Endothelial cell of umbilical vein (primary cell): ENCODE measurements around the gene SIAE.

Experiments used
- CTCF ChIP-seq, 2 donors: IDR thresholded peaks; 1 replicate in 1 of 2; 2 replicates in 1 of 2; pipeline ENCODE4 v1.5.1; 2011; ENCODE audit warnings: low read length in 2 of 2, mild to moderate bottlenecking in 2 of 2, moderate library complexity in 2 of 2, control low read depth in 1 of 2, inconsistent platforms in 1 of 2, low read depth in 1 of 2; ENCODE audit not compliant: insufficient read depth in 1 of 2; ENCODE audit errors: extremely low read depth in 1 of 2
- EZH2 ChIP-seq: IDR thresholded peaks from 2 replicates; pipeline ENCODE4 v1.6.1; 2012; ENCODE audit warnings: borderline replicate concordance, low read depth, mild to moderate bottlenecking, moderate library complexity, low read length, inconsistent platforms; ENCODE audit not compliant: severe bottlenecking
- FOS ChIP-seq: IDR thresholded peaks from 2 replicates; pipeline ENCODE4 v1.6.1; 2011; ENCODE audit warnings: mild to moderate bottlenecking, low read length, moderate library complexity, borderline replicate concordance; ENCODE audit not compliant: insufficient read depth
- GATA2 ChIP-seq: IDR thresholded peaks from 2 replicates; pipeline ENCODE4 v1.7.0; 2011; ENCODE audit warnings: low read depth, mild to moderate bottlenecking, moderate library complexity, mixed read lengths, low read length; ENCODE audit not compliant: insufficient read length, insufficient read depth
- JUN ChIP-seq: IDR thresholded peaks from 2 replicates; pipeline ENCODE4 v1.6.1; 2011; ENCODE audit warnings: borderline replicate concordance, low read depth; ENCODE audit not compliant: insufficient read length, insufficient read depth
- MAX ChIP-seq: IDR thresholded peaks from 2 replicates; pipeline ENCODE4 v1.6.1; 2011; ENCODE audit not compliant: insufficient read depth, insufficient read length
- MYC ChIP-seq: IDR thresholded peaks from one replicate; pipeline ENCODE4 v1.6.1; 2011; ENCODE audit warnings: mild to moderate bottlenecking, low read depth, low read length
- POLR2A ChIP-seq: IDR thresholded peaks from 2 replicates; pipeline ENCODE4 v1.6.1; 2012; ENCODE audit warnings: low read depth, mild to moderate bottlenecking, control low read depth, low read length
- POLR2AphosphoS5 ChIP-seq: IDR thresholded peaks from 2 replicates; pipeline ENCODE4 v1.6.1; 2012; ENCODE audit warnings: low read depth, mild to moderate bottlenecking, control low read depth, low read length, moderate library complexity; ENCODE audit not compliant: insufficient read depth

GRCh38 chr11:124583781-124584180 is 89.8 kb downstream of the SIAE start:
- TF ChIP-seq GATA2 (no peak), POLR2AphosphoS5 (no peak), MYC (no peak), CTCF (IDR thresholded peaks at IDR 0.05; ENCODE audit: extremely low read depth in 1 of 2, insufficient read depth in 1 of 2, low read depth in 1 of 2, low read length in 2 of 2) (no peak), FOS (no peak), POLR2A (no peak), JUN (no peak), MAX (no peak), EZH2 (no peak)
